Gastrocnemius medialis (tissue), 4 donors: ENCODE measurements around the gene OIP5.
"Not testable (repeated sequence)": the region's sequence is repeated elsewhere in the genome, so short reads cannot be mapped to it uniquely, and the experiment has no call there.

Experiments used
- POLR2A ChIP-seq, 2 donors: fragments of 450-650 bp; IDR thresholded peaks; one replicate each; pipeline ENCODE4 v1.6.1; 2017; ENCODE audit warnings: antibody characterized with exemption in 2 of 2, mild to moderate bottlenecking in 2 of 2, moderate library complexity in 2 of 2
- TF ChIP-seq, protein P1 (sequence below), 5 experiments: fragments of 450-650 bp in 3 of 5; fragments of 200-600 bp in 2 of 5; sonication (generic) in 2 of 5; IDR thresholded peaks in 4 of 5; conservative IDR thresholded peaks in 1 of 5; 1 replicate in 4 of 5; 2 replicates in 1 of 5; pipeline ENCODE4 v1.5.1; 2016 to 2019; ENCODE audit warnings: antibody characterized with exemption in 5 of 5, mild to moderate bottlenecking in 3 of 5, moderate library complexity in 3 of 5

DNA sequence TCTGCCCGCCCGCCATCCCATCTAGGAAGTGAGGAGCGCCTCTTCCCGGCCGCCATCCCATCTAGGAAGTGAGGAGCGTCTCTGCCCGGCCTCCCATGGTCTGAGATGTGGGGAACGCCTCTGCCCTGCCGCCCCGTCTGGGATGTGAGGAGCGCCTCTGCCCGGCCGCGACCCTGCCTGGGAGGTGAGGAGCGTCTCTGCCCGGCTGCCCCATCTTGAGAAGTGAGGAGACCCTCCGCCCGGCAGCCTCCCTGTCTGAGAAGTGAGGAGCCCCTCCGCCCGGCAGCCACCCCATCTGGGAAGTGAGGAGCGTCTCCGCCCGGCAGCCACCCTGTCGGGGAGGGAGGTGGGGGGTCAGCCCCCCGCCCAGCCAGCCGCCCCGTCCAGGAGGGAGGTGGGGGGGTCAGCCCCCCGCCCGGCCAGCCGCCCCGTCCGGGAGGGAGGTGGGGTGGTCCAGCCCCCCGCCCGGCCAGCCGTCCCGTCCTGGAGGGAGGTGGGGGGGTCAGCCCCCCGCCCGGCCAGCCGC lies 11.5 kb downstream of the OIP5 start:
- TF ChIP-seq, protein P1, sequence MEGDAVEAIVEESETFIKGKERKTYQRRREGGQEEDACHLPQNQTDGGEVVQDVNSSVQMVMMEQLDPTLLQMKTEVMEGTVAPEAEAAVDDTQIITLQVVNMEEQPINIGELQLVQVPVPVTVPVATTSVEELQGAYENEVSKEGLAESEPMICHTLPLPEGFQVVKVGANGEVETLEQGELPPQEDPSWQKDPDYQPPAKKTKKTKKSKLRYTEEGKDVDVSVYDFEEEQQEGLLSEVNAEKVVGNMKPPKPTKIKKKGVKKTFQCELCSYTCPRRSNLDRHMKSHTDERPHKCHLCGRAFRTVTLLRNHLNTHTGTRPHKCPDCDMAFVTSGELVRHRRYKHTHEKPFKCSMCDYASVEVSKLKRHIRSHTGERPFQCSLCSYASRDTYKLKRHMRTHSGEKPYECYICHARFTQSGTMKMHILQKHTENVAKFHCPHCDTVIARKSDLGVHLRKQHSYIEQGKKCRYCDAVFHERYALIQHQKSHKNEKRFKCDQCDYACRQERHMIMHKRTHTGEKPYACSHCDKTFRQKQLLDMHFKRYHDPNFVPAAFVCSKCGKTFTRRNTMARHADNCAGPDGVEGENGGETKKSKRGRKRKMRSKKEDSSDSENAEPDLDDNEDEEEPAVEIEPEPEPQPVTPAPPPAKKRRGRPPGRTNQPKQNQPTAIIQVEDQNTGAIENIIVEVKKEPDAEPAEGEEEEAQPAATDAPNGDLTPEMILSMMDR (IDR thresholded peaks at IDR 0.05 in 4 of 5, conservative IDR thresholded peaks at IDR 0.05 in 1 of 5), result not testable (repeated sequence)
- not testable (repeated sequence) for TF ChIP-seq POLR2A (IDR thresholded peaks at IDR 0.05)
